Inflammatory macrophage (primary cell): ENCODE data around the gene TEX44.
"Not testable (repeated sequence)": the region's sequence is repeated elsewhere in the genome, so short reads cannot be mapped to it uniquely, and the experiment has no call there.

Experiments
- DNase-seq, 2 donors: peaks; one replicate each; pipeline ENCODE4 v3.0.0-alpha.2; 2020 to 2022

The TEX44 gene

DNA sequence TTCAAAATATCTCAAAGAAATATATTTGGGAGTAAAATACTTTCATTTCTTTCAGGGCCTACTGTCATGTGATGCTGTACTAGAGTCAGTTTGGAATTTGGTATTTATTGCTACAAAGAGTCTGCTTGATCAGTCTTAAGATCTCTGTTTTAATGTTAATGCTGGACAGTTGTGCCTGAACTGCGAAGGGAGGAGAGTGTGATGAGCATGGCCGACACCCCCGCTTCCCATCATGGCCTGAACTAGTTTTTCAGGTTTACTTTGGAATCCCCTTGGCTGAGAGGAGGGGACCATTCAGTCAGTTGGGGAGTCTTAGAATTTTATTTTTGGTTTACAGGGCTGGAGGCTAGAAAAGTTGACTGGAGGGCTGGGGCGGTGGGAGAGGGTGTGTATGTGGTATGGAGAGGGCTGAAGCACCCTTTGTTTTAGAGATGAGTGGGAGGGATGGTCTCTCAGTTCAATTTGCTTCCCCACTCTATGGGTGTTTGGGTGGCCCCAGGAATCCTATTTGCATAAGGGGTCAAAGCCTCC is 20.9 kb upstream of the TEX44 start:
- DNase-seq = no peak

- DNase-seq = no peak
Measured at GRCh38 chr2:231573096-231573495, 19.6 kb upstream of the TEX44 start.

DNA sequence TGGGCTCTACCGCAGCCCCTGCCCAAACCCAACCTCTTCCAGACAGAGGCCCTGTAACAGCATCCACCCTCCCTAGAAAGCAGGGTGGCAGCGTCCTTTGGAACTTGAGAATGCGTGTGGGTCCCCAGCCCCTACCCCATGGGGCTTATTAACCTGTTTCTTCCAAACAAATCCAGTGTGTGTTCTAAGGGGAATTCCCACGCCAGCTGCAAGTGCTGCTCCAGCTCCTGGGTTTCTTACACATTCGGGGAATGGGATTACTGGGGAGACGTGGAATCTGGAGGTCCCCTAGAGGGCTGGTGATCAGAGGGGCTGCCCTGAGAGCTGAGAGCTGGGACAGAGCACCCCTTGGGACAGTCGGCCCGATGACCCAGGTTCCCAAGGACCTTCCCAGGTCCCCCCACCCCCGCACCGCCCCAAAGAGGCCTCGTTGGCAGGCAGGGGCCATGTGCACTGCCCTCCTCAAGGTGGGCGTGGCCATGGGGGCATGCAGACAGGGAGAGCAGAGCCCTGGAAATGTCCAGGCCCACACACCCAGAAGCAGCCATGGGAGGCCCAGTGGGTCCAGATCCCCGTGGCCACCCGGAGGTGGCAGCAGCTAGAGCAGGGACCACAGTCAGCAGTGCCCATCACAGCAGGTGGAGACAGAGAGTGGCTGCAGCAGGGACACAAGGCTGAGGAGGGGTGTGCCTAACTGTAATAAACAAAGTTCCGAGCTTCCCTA is 18.8 kb upstream of the TEX44 start:
- DNase-seq = no peak

DNA sequence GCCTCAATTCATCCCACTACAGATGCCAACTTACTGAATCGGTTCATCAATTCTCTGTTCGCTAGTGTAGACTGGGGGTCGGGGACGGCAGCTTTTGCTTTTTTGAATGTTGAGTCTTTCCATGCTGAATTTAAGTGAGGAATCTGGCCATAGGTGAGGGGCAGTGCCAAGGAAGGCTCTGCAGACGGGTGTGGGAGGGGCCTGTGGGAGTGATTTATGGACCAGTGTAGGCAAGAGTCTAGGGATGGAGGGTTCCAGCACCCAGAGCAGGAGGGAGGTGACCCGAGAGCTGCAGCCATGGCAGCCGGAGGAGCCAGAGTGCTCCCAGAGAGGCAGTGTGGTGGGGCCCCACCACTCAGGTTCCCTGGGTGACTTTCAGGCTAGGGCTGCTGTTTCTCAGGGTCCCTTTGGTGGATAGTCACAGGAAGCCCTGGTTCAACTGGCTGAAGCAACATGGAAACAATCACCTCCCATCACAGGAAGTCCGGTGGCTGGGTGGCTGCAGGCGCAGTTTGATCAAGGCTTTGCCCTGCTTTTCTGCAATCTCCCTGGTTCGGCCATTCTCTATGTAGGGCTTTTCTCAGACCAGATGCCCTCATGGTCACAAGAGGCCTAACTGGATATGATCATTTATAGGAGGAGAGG is 16.9 kb upstream of the TEX44 start:
- DNase-seq = no peak

- DNase-seq = no peak
Measured at GRCh38 chr2:231576465-231576864, 16.2 kb upstream of the TEX44 start.

DNA sequence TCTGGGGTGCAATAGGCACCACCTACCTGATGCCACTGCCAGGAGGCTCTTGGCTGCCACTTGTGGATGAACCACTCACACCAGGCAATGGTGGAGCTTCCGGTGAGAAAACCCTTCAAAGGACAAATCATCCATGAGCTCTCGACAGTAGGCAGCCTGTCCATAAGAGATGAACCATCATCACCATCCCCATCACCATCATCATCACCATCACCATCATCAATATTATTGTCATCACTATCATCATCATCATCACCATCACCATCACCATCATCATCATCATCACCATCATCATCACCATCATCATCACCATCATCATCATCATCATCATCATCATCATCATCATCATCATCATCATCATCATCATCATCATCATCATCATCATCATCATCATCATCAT is 14.0 kb upstream of the TEX44 start:
- DNase-seq = not testable (repeated sequence)

DNA sequence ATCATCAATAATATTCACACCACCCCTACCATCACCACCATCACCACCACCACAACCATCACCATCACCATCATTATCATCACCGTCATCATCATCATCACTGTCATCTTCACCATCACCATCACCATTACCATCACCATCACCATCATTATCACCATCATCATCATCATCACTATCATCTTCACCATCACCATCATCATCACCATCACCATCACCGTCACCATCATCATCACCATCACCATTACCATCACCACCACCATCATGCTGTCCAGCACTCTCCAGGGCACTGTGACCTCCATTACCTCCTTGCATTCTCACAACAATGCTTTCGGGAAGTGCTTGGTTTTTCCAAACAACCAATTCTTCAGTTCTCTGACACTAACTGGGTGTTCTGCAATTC is 13.1 kb upstream of the TEX44 start:
- DNase-seq = no peak

- DNase-seq = no peak
Measured at GRCh38 chr2:231581328-231581727, 11.3 kb upstream of the TEX44 start.

GRCh38 chr2:231583982-231584381 is 8.7 kb upstream of the TEX44 start:
- no peak for DNase-seq

DNA sequence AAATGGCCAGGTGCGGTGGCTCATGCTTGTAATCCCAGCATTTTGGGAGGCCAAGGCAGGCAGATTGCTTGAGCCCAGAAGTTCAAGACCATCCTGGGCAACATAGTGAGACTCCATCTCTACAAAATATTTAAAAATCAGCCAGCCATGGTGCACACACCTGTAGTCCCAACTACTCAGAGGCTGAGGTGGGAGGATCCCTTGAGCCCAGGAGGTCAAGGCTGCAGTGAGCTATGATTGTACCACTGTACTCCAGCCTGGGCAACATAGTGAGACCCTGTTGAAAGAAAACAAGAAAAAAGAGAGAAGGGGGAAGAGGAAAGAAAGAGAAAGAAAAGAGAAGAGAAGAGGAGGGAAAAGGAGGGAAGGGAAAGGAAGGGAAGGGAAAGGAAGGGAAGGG is 4.9 kb upstream of the TEX44 start:
- DNase-seq = not testable (repeated sequence)

GRCh38 chr2:231589656-231590055 is 3.0 kb upstream of the TEX44 start:
- DNase-seq = no peak

DNA sequence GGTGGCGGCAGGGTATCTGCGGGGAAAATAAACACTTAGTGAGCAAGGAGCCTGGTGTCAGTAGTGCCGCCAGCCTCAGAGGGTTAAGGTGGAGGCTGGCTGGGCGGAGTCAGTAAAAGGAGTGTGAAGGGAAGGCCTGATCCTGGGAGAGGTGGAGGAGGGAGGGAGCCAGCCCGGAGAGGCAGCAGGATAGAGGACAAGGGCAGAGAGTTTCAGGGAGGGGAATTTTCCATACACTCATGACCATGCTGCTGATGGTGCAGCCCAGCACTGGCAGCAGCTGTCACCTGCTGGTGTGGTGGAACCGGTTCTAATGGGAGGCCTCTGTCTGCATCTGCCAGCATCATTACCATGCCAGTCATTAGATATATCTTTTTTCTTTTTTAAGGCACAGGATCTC is 2.0 kb upstream of the TEX44 start:
- no peak for DNase-seq

GRCh38 chr2:231593666-231594065 is 1.0 kb downstream of the TEX44 start:
- DNase-seq = no peak

GRCh38 chr2:231597014-231597611 is 4.4 kb downstream of the TEX44 start:
- DNase-seq = peak; percentile 81 to 85

- DNase-seq = no peak
Measured at GRCh38 chr2:231597627-231598026, 5.0 kb downstream of the TEX44 start.

DNA sequence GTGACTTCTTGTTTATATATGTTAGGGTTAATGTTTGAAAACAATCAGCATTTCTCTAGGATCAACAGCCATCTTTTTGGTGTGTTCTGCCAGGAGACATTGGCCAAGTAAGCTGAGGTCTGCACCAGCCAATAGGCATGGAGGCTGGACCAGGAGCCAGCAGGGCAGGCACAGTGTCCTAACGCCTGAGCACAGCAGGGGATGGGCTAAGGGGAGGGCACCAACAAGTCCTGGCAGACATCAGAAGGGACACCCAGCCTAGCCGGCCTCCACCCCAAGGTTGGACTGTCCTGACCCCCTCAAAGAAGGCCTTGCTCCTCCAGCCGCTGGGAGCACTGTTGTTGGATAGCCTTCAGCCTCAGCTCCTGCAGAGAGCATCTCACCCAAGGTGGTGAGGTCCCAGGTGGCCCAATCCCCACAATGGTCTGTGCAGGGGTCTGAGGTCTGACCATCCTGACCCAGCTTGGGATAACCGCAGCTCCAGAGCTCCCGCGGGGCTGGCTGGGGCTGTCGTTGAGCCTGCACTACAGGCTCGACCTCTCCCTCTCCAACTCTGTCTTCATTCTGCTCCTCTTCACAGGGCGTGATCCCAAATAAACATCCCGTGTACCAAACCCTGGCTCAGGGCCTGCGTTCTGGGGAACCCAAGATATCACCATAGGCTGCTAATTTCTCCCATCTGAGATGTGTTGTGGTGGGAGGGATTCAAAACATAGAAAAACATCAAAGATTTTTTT is 8.1 kb downstream of the TEX44 start:
- DNase-seq = no peak

DNA sequence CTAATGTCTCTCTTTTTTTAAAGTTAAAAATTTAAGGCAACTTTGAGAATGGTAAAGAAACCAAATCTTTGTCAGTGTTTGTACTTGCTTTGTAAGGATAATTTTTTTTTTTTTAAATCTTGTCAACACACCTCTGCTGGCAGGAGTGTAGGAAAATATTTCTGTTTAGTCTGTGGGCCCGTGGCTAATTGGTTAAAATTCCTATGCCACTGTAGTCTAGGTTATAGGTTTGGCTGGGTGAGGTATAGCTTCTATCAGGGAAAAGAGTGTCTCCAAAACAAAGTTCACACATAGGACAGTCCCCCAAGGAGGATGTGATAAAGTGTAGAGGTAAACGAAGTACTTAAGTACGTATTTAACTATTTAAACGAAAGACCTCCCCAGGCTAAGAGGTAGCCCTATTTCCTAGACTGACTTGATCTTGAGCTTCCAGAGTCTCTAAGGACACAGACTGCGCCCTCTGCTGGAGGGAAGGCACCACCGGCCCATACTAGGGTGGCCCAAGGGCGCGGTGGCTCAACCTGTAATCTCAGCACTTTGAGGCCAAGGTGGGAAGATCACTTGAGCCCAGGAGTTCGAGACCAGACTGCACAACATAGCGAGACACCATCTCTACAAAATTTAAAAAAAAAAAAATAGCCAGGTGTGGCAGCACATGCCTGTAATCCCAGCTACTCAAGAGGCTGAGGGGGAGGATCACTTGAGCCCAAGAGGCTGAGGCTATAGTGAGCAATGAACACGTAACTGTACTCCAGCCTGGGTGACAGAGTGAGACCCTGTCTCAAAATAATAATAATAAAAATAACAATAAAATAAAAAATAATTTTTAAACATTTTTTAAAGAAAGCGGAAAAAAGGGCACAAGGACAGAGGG is 8.9 kb downstream of the TEX44 start:
- DNase-seq = peak; percentile 80 to 84

GRCh38 chr2:231602859-231603467 is 10.3 kb downstream of the TEX44 start:
- DNase-seq = peak in 1 of 2 donors; percentile 3

DNA sequence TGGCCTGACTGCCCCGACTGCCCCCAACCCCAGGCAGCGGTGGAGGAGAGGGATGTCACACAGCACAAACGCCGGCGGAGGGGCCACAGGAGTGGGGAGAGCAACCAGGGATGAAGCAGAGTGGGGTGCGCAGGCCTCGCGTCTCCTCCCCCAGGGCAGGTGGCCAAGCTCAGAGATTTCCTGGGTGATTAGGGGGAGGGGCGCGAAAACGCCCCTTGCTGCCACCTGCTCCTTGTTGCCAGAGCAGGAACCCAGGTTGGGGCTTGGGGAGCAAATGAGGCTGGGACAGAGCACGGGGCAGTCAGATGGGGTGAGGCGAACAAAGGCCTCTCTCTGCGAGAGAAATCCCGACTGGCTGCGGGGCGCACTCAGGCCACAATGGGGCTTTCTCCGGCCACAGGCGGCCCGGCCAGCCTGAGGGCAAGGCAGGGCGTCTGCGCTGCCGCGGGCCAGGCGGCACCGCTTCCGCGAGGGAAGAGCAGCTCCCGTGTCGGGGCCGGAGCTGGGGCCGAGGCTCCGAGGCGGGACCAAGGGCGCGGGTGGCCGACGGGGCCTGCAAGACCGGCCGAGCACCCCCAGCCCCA is 11.5 kb downstream of the TEX44 start:
- DNase-seq = no peak

GRCh38 chr2:231604685-231605606 is 12.3 kb downstream of the TEX44 start:
- peak; percentile 93 to 95 for DNase-seq
